GM10248 (cell line): Measurements from ENCODE around the gene MAPK12.

Experiments used
- CTCF ChIA-PET: fragments of 300-600 bp; sonication (Branson Sonifier 250); formaldehyde crosslinking; extraction: SDS; loops from one replicate; lab custom pipeline; 2021; ENCODE audit warnings: antibody characterized with exemption; lab: Yijun Ruan, JAX
- POLR2A ChIA-PET: fragments of 350-650 bp; sonication (Branson Sonifier 250); formaldehyde crosslinking; extraction: SDS; loops from one replicate; lab custom pipeline; 2020; ENCODE audit warnings: antibody characterized with exemption; lab: Yijun Ruan, JAX
- DNase-seq: peaks from one replicate; pipeline ENCODE4 v3.0.0; 2012; ENCODE audit errors: extremely low spot score
- CTCF ChIP-seq: IDR thresholded peaks from 2 replicates; pipeline ENCODE4 v1.5.1; 2012; ENCODE audit warnings: mild to moderate bottlenecking, low read depth; ENCODE audit errors: extremely low read depth, missing control alignments, control extremely low read depth

The MAPK12 gene

GRCh38 chr22:50300620-50301257, 39.3 kb upstream of the MAPK12 start:
- POLR2A ChIA-PET = no interaction called here
- DNase-seq = no peak
- TF ChIP-seq CTCF = no peak
- CTCF ChIA-PET = interaction anchor here (0.9 to 1.9 kb wide), 3 partner anchors 8 to 27 kb away, joined by 3 to 5 read pairs (median 4); no protein-coding TSS in a partner anchor

- TF ChIP-seq CTCF = no peak
- POLR2A ChIA-PET = no interaction called here
- CTCF ChIA-PET = interaction anchor here (0.9 to 4.0 kb wide), 5 partner anchors 10 to 27 kb away, joined by 3 to 12 read pairs (median 5); partner anchors contain the start of gene DENND6B
- DNase-seq = no peak
Observed at GRCh38 chr22:50299785-50300619, 38.5 kb upstream of the MAPK12 start.

- POLR2A ChIA-PET = no interaction called here
- CTCF ChIA-PET = interaction anchor here (1.4 to 4.0 kb wide), 4 partner anchors 9 to 28 kb away, joined by 3 to 12 read pairs (median 6); partner anchors contain the start of gene DENND6B
- DNase-seq = no peak
- no peak for TF ChIP-seq CTCF
Observed at GRCh38 chr22:50298937-50299784, 37.7 kb upstream of the MAPK12 start.

GRCh38 chr22:50298266-50298637, 36.8 kb upstream of the MAPK12 start:
- TF ChIP-seq CTCF = no peak
- CTCF ChIA-PET = interaction anchor here (1.3 to 8.4 kb wide), 5 partner anchors 8 to 44 kb away, joined by 3 to 68 read pairs (median 8); partner anchors contain the start of gene DENND6B
- POLR2A ChIA-PET = interaction anchor here (1.3 kb wide), 1 partner anchor 11 kb away, joined by 4 read pairs; no protein-coding TSS in a partner anchor
- DNase-seq = no peak

GRCh38 chr22:50297510-50298265, 36.2 kb upstream of the MAPK12 start:
- DNase-seq = no peak
- ChIA-PET CTCF (interaction anchor here (1.3 to 8.4 kb wide), 4 partner anchors 9 to 44 kb away, joined by 3 to 68 read pairs (median 9); partner anchors contain the start of gene DENND6B), POLR2A (interaction anchor here (1.3 kb wide), 1 partner anchor 11 kb away, joined by 4 read pairs; no protein-coding TSS in a partner anchor)
- TF ChIP-seq CTCF = no peak
